ENCODE results near the gene CCDC141.
A peak's percentile ranks its signal among the peaks of the same experiment; 100 is the strongest.
"Not testable (repeated sequence)": the region's sequence is repeated elsewhere in the genome, so short reads cannot be mapped to it uniquely, and the experiment has no call there.

Gene CCDC141, protein sequence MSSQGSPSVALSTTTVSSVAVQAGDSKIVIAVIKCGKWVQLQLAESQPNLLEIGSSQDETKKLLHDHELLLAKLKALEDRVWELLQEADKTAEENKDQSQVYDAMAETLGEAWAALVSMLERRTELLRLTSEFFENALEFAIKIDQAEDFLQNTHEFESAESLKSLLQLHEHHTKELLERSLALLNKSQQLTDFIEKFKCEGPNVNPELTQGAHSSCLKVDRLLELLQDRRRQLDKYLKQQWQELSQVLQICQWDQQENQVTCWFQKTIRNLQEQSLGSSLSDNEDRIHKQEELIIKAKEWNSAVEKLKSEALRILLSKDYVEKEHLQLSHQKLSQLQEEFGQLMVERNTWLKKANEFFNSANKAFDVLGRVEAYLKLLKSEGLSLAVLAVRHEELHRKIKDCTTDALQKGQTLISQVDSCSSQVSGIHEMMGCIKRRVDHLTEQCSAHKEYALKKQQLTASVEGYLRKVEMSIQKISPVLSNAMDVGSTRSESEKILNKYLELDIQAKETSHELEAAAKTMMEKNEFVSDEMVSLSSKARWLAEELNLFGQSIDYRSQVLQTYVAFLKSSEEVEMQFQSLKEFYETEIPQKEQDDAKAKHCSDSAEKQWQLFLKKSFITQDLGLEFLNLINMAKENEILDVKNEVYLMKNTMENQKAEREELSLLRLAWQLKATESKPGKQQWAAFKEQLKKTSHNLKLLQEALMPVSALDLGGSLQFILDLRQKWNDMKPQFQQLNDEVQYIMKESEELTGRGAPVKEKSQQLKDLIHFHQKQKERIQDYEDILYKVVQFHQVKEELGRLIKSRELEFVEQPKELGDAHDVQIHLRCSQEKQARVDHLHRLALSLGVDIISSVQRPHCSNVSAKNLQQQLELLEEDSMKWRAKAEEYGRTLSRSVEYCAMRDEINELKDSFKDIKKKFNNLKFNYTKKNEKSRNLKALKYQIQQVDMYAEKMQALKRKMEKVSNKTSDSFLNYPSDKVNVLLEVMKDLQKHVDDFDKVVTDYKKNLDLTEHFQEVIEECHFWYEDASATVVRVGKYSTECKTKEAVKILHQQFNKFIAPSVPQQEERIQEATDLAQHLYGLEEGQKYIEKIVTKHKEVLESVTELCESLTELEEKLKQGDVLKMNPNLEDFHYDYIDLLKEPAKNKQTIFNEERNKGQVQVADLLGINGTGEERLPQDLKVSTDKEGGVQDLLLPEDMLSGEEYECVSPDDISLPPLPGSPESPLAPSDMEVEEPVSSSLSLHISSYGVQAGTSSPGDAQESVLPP (N-terminal part only)

DNA sequence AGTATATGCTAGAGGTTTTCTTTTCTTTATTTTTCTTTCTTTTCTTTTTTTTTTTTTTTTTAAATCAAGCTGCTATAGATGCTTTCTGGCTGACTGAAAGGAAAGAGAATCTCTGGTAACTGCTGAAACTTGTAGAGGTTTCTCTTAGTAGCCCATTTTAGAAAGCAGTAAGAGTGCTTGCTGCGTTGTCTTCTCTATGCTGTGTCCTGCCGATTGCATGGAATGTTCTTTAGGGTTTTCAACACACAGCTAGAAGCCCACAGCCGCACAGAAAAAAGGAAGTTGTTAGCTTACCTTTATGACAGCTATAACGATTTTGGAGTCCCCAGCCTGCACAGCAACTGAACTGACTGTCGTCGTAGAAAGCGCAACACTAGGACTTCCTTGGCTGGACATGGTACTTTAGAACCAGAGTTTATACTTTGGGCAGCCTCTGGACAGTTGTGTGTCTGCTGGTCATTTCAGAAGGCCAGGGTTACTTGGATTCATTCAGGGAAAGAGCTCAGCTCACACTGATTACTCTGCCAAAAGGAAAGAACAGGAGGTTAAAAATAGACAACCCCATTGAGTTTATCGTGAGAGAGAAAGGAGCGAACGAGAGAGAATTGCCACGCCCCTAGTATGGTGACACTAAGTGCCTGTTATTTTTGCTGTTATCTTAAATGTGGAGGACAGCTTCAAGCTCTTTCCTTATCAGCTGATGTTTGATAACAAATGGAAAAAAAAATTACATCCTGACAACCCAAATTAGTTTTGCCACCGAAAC lies at the start of gene CCDC141:
CCDC141 (minus strand) TSS at position 592 of the 766 bp plus-strand sequence; CDS start at position 396, 196 bp downstream.
- Mint-ChIP-seq H3K4me1 (peaks cover 60% of the 10 kb centered on the region), H3K27me3 (no peaks in the 10 kb centered on the region), H3K36me3 (peaks cover 6% of the 10 kb centered on the region), H3K4me3 (peak within 1 kb of the TSS; percentile 94), H3K9me3 (no peaks in the 10 kb centered on the region), H3K27ac (peak within 1 kb of the TSS; percentile 92)

GRCh38 chr2:179098080-179098689 lies 48.2 kb upstream of the CCDC141 start:
- no peaks in the 10 kb centered on the region for H3K9me3 Mint-ChIP-seq
- no peaks in the 10 kb centered on the region for H3K36me3 Mint-ChIP-seq
- peaks cover 3% of the 10 kb centered on the region for H3K27me3 Mint-ChIP-seq
- H3K27ac Mint-ChIP-seq, result no peak overlapping the region
- peaks cover 21% of the 10 kb centered on the region for H3K4me1 Mint-ChIP-seq
- no peak overlapping the region for H3K4me3 Mint-ChIP-seq

- Mint-ChIP-seq H3K9me3 (no peaks in the 10 kb centered on the region), H3K4me1 (peaks cover 21% of the 10 kb centered on the region), H3K4me3 (no peak overlapping the region), H3K27me3 (peaks cover 3% of the 10 kb centered on the region), H3K27ac (no peak overlapping the region), H3K36me3 (no peaks in the 10 kb centered on the region)
Measured at GRCh38 chr2:179097131-179097530, 47.2 kb upstream of the CCDC141 start.

DNA sequence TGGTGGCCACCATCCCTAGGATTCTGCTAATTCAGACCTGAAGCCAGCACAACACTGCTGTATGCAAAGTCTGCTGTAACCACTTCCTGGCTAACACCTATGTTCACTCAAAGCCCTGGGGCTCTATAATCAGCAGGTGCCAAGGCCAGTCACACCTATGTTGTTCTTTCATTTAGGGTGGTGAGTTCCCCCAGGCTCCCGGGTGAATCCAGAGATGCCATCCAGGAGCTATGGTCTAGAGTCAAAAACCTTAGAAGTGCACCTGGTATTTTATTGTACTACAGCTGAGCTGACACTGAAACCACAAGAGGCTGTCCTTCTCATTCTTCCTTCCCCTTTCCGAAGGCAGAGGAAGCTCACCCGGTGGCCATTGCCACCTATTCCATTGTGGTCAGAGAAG lies 46.2 kb upstream of the CCDC141 start:
- no peaks in the 10 kb centered on the region for H3K36me3 Mint-ChIP-seq
- H3K27ac Mint-ChIP-seq, result no peak overlapping the region
- H3K27me3 Mint-ChIP-seq, result peaks cover 3% of the 10 kb centered on the region
- H3K4me1 Mint-ChIP-seq, result peaks cover 21% of the 10 kb centered on the region
- H3K4me3 Mint-ChIP-seq, result no peak overlapping the region
- no peaks in the 10 kb centered on the region for H3K9me3 Mint-ChIP-seq

GRCh38 chr2:179092912-179093311 lies 43.0 kb upstream of the CCDC141 start:
- not testable (repeated sequence) for H3K27me3 Mint-ChIP-seq, H3K27ac Mint-ChIP-seq, H3K4me3 Mint-ChIP-seq, H3K36me3 Mint-ChIP-seq, H3K9me3 Mint-ChIP-seq
- H3K4me1 Mint-ChIP-seq, result peaks cover 21% of the 10 kb centered on the region

- peaks cover 16% of the 10 kb centered on the region for H3K9me3 Mint-ChIP-seq
- H3K4me3 Mint-ChIP-seq, result no peak overlapping the region
- H3K36me3 Mint-ChIP-seq, result peaks cover 7% of the 10 kb centered on the region
- no peaks in the 10 kb centered on the region for H3K27me3 Mint-ChIP-seq
- no peak overlapping the region for H3K27ac Mint-ChIP-seq
- peaks cover 3% of the 10 kb centered on the region for H3K4me1 Mint-ChIP-seq
Measured at GRCh38 chr2:179082697-179083096, 32.8 kb upstream of the CCDC141 start.

GRCh38 chr2:179081954-179082353 lies 32.0 kb upstream of the CCDC141 start:
- Mint-ChIP-seq H3K9me3 (peaks cover 22% of the 10 kb centered on the region), H3K27me3 (no peaks in the 10 kb centered on the region), H3K4me3 (no peak overlapping the region), H3K27ac (no peak overlapping the region), H3K4me1 (peaks cover 3% of the 10 kb centered on the region), H3K36me3 (peaks cover 11% of the 10 kb centered on the region)

DNA sequence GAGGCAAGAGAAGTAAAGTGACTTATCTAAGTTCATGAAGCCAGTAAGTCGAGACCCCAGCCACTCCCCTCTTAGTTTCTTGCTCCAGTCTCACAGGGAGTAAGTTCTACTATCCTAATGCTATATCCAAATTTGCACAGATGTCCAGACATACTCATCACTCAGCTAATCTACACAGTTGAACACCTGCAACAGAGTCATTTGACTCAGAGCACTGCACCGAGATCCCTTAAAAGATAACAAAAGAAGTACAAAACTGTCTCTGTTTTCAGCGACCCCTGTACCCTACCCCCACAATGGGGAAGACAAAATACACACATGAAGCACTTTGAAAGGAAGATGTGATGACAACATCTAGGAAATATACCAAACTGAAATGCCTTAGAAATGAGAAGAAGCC lies 22.6 kb upstream of the CCDC141 start:
- Mint-ChIP-seq H3K9me3 (peaks cover 7% of the 10 kb centered on the region), H3K4me3 (no peak overlapping the region), H3K4me1 (peaks cover 10% of the 10 kb centered on the region), H3K36me3 (peaks cover 4% of the 10 kb centered on the region), H3K27ac (no peak overlapping the region), H3K27me3 (no peaks in the 10 kb centered on the region)

GRCh38 chr2:179071810-179072355 lies 21.9 kb upstream of the CCDC141 start:
- Mint-ChIP-seq H3K4me1 (peaks cover 10% of the 10 kb centered on the region), H3K36me3 (no peaks in the 10 kb centered on the region), H3K27ac (no peak overlapping the region)

GRCh38 chr2:179070895-179071294 lies 21.0 kb upstream of the CCDC141 start:
- Mint-ChIP-seq H3K4me3 (no peak overlapping the region), H3K9me3 (no peaks in the 10 kb centered on the region), H3K27ac (no peak overlapping the region), H3K4me1 (peaks cover 10% of the 10 kb centered on the region), H3K27me3 (no peaks in the 10 kb centered on the region), H3K36me3 (no peaks in the 10 kb centered on the region)

More at GRCh38 chr2:179071810-179072355, 21.9 kb upstream of the CCDC141 start:
- Mint-ChIP-seq H3K27me3 (no peaks in the 10 kb centered on the region), H3K4me3 (no peak overlapping the region), H3K9me3 (peaks cover under 1% of the 10 kb centered on the region)

DNA sequence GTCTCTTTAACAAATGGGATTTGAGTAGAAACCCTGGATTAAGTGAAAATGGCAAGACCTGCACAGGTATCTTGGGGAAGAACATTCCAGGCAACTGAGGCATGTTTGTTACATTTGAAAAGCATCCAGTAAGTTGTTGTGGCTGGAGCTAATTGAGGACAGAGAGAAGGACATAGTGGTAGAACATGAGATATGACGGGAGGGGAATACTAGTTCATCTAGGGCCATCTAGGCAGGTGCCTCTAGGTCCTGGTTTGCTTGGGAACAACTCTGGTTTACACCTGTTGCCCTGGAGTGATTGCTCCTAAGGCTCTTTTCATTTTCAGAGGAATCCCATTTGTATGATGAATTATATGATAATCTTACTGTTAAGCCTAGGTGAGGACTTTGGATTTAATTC lies 19.7 kb upstream of the CCDC141 start:
- Mint-ChIP-seq H3K36me3 (no peaks in the 10 kb centered on the region), H3K4me3 (no peak overlapping the region), H3K27ac (no peak overlapping the region), H3K9me3 (peaks cover 5% of the 10 kb centered on the region), H3K27me3 (no peaks in the 10 kb centered on the region), H3K4me1 (peaks cover 10% of the 10 kb centered on the region)

DNA sequence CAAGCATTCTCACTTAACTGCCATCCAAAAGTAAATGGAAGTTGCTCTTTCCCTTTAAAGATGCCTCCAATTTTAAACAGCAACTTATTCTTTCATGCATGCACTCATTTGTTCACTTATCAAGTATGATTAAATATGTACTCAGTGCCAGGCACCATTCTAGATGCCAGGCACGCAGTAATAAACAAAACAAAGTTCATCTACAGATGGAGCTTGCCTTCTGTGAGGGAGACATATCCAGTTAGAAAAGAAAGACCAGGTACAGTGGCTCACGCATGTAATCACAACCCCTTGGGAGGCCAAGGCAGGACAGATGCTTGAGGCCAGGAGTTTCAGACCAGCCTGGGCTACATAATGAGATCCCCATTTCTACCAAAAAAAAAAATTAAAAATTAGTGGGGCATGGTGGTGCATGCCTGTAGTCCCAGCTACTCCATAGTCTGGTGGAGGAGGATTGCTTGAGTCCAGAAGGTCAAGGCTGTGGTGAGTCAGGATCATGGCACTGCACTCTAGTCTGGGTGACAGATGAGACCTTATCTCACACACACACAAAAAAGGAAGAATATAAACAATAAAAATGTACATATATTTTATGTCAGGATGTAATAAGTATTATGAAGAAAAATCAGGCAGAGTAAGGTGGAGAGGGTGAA lies 19.2 kb upstream of the CCDC141 start:
- H3K36me3 Mint-ChIP-seq, result no peaks in the 10 kb centered on the region
- H3K27me3 Mint-ChIP-seq, result no peaks in the 10 kb centered on the region
- no peak overlapping the region for H3K4me3 Mint-ChIP-seq
- H3K27ac Mint-ChIP-seq, result no peak overlapping the region
- H3K4me1 Mint-ChIP-seq, result peaks cover 10% of the 10 kb centered on the region
- H3K9me3 Mint-ChIP-seq, result peaks cover 5% of the 10 kb centered on the region

GRCh38 chr2:179059026-179059700 lies 9.2 kb upstream of the CCDC141 start:
- Mint-ChIP-seq H3K27ac (no peak overlapping the region), H3K27me3 (no peaks in the 10 kb centered on the region), H3K36me3 (no peaks in the 10 kb centered on the region), H3K4me3 (no peak overlapping the region), H3K9me3 (no peaks in the 10 kb centered on the region), H3K4me1 (peaks cover 3% of the 10 kb centered on the region)

All from activated naive CD4-positive, alpha-beta T cell treated with anti-CD3 and anti-CD28 coated beads, Interleukin-2, amount 50 U/mL, for 24 hours (primary cell).